Stimulated activated CD8-positive, alpha-beta memory T cell treated with anti-CD3 and anti-CD28 coated beads, Interleukin-12 subunit alpha, Interleukin-12 subunit beta, amount 100 ng/mL, for 24 hours (primary cell): ENCODE measurements around the gene PTGDS.
A peak's percentile ranks its signal among the peaks of the same experiment; 100 is the strongest.

Source experiments
- DNase-seq: peaks from one replicate; pipeline ENCODE4 v3.0.0-alpha.2; 2020; ENCODE audit errors: extremely low read depth

PTGDS gene

DNA sequence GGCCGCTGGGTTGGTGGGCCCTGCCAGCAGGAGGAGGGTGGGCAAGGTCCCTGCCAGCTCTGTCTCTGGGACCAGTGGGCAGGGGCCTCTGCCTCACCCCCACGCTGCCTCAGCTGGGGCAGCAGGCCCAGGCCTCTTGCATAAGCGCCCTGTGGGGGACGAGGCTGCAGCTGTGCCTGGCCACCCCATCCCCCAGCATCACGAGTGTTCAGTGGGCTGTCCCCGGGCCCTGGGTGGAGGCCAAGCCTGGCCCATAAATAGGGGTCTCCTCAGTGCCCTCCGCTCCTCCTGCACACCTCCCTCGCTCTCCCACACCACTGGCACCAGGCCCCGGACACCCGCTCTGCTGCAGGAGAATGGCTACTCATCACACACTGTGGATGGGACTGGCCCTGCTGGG is at the start of gene PTGDS:
Gene PTGDS (plus strand): TSS at position 282 of the 400 bp plus-strand sequence. CDS start 75 bp downstream, at position 357.
- DNase-seq, result no peak

DNA sequence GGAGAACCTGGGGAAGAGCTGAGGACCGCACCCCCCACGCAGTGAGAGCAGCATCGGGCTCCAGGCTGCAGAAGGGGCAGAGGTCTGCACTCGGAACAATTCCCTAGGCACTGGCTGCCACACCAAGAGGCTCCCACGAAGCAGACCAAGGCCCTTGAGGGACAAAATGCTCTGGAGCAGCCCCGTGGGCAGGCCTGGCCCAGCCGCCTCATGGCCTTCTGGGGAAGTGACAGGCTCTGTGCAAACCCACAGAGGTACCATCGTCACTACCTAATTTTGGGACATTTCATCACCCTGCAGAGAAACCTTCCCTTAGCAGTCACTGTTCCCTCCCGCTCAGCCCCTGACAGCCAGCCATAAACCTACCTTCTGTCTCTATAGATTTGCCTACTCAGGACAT is 48.7 kb upstream of the PTGDS start:
- DNase-seq, result no peak

DNA sequence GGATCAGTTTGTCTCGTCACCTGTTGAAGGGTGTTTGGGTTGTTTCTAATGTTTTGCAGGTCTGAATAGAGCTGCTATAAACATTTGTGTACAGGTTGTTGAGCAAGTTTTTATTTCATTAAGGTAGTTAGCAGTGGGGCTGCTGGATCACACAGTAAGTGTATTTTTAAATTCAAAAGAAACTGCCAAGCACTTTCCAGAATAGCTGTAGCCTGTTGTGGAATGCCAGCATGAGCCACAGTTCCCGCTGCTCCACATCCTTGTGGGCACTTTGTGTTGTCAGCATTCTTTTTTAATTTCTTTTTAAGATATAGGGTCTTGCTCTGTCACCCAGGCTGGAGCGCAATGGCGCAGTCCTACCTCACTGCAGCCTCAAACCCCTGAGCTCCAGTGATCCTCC is 47.3 kb upstream of the PTGDS start:
- no peak for DNase-seq

GRCh38 chr9:136931611-136932130 is 45.6 kb upstream of the PTGDS start:
- no peak for DNase-seq

DNA sequence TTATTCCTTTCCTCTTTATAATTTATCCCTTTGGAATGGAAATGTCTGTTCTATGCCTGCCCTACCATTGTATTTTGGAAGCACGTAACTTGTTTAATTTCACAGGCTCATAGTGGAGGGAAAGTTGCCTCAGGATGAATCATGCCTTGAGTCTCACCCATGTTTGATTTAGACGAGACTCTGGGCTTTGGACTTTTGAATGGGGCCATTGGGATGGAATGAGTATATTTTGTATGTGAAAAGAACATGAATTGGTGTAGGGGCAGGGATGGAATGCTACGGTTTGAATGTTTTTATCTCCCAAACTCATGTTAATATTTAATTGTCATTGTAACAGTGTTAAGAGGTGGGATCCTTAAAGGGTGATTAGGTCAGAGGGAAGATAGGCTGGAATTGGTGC is 43.0 kb upstream of the PTGDS start:
- DNase-seq, result no peak

- DNase-seq, result no peak
These were observed 41.7 kb upstream of the PTGDS start for GRCh38 chr9:136935651-136936050.

GRCh38 chr9:136936645-136937170 is 40.6 kb upstream of the PTGDS start:
- no peak for DNase-seq

DNA sequence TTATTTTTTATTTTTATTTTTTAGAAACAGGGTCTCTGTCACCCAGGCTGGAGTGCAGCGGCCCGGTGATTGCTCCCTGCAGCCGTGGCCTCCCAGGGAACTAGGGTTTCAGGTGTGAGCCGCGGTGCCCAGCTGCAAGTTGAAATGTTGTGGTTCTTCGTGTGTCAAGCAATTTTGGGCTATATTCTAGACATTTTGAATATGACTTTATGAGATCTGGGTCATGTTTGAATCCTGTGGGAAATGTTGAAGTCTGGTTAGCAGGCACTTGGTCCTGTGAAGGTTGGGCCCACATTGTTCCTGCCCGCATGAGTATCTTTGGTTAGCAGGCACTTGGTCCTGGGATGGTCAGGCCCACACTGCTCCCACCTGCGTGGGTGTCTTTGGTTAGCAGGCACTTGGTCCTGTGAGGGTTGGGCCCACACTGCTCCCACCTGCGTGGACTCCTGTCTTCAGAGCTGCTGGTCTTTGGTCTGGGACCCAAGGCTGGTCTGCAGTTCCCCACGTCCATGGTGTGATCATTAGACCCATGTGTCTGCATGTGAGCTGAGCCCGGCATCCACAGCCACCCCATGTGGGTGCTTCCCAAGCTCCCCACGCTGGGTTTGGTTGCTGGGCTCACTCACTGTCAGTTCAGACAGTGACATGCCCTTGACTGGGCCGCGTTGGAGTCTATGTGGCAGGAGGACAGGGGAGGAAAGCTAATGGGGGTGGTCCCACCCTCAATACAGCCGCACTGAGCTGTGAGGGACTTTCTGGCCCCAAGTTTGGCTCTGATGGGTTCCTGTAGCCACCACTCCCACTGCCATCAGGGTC is 39.9 kb upstream of the PTGDS start:
- DNase-seq, result no peak

GRCh38 chr9:136939431-136939995 is 37.8 kb upstream of the PTGDS start:
- DNase-seq, result no peak

DNA sequence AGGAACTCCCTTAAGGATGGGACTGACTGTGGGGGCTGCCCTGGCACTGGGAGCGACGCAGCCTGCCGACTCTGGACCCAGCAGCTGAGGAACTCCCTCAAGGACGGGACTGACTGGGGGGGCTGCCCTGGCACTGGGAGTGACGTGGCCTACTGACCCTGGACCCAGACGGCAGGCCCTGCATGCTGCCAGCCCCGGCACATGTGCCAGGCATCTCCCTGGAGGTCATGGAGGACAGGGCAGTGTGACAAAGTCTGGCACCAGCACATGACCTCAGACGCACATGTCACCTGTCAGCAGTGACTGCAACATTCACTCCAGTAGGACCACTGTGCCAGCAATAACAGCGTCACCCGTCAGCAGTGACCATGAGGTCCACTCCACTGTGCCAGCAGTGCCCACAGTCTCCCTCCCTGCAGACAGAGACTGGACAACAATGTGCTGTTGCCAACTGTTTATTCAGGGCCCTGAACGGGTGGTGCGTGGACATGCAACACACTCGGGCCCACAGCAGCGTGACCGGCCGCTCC is 37.2 kb upstream of the PTGDS start:
- DNase-seq, result no peak

- no peak for DNase-seq
These were observed 36.6 kb upstream of the PTGDS start for GRCh38 chr9:136940526-136941230.

DNA sequence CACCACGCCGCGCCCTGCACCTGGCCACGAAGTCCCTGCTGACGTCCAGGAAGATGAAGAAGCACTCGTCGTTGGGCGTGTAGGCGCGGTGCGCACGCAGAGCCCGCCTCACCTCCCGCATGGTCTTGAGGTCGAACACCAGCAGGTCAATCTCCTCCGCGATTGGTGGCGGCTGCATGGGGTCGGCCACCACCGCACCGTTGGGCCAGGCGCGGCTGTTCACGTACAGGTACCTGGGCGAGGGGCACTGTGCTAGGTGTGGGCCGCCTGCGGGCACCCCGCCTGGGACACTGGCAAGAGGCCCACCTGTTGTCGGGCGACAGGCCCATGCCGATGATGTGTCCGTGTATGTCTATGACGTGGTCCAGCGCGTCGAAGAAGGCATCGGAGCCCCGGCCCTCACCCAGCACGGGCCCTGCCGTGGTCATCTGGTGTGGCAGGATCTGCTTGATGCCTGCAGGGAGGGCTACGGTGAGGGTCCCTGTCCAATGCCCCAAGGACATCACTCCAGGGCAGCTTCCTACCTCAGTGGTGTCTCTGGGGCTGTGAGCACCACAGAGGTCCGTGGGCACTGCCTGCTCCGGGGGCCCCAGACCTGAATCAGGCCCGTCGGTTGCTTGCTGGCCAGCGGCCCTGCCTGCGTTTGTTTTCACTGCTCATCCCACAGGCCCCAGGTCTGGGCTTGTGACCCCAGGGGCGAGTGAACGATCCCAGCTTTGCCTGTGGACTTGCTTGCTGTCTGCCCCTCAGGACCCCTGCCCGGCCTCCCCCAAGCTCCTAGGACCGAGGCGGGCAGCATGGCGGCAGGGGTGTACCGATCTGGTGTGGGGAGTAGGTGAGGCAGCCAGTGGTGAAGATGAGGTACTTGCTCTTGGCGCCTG is 35.8 kb upstream of the PTGDS start:
- no peak for DNase-seq

- DNase-seq, result no peak
These were observed 35.0 kb upstream of the PTGDS start for GRCh38 chr9:136942112-136942880.

GRCh38 chr9:136942881-136943230 is 34.4 kb upstream of the PTGDS start:
- no peak for DNase-seq

DNA sequence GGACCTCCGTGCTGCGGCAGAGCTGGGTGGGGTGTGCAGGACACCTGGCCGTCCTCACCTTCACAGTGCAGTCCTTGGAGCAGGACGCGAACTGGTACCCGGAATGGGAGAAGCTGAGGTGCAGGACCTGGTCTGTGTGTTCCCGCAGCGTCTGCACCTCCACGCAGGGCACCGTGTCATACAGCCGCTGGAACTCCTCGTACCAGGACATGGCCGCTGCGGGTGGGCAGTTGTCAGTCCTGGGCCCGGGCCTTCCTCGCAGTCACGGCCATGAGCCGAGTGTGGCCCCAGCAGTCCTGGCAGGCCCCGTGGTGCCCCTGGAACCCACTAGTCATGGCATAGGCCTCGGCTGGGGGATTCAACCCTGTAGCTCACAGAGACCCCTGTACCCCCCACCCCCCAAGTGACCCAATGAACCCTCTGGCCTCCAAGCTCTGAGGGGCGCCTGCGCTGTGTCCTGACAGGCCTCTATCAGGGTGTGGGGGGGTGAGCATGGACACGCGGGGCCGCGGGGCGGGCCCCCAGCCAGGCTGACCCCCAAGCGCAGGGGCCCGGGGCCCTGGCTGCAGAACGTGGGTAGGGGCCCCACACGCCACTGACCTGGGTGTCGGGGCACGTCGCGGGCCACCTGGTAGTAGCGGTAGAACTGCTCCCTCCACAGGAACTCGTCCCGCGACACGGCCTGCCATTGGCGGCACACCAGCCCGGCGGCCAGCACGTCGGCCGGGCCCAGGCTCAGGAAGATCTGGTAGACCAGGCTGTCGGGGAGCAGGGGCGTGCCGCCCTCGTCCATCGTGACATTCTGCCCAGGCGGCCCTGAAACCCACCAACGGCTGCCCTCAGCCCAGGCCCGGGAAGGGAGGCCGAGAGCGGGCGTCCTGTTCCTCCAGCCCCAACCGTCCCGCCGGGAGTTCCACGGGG is 33.8 kb upstream of the PTGDS start:
- DNase-seq, result no peak

DNA sequence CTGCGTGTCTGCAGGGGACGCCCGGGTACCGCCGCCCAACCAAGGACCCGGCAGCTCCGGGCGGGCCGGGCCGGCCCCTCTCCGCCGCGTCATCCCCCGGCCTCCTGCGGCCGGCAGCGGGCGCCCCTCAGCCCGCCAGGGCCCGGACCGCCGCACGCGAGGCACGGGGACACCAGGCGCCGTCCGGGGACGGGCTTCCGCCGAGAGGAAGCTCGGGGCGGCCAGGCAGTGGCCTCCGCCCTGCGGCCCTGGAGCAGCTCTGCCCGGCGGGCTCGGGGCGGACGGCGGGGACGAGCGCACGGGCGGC is 33.1 kb upstream of the PTGDS start:
- no peak for DNase-seq

- peak; percentile 84 for DNase-seq
These were observed 32.6 kb upstream of the PTGDS start, which contains the start of the genes C8G and FBXW5 for GRCh38 chr9:136944519-136945332. C8G (plus strand) TSS chr9:136945243; CDS start chr9:136945321, 78 bp downstream. FBXW5 (minus strand) TSS chr9:136944738; CDS start chr9:136944083, 655 bp downstream.
